Measurements from ENCODE around the gene UTP11. TPM values are rescaled to one million over a fixed set of nuclear protein-coding genes. Genes with fewer than 3 reads are reported as not detected.

The UTP11 gene
- polyA plus RNA-seq, 1 donor from 2014 or later = 144 TPM

GRCh38 chr1:38034871-38035270 lies 22.3 kb downstream of the UTP11 start:
- no peak overlapping the region for H2AFZ ChIP-seq (ENCODE audit: low read depth, low read length)
- no peaks in the 10 kb centered on the region for H3K9me3 ChIP-seq (ENCODE audit: low read length)
- H3K27ac ChIP-seq (ENCODE audit: low read length) = no peak overlapping the region
- H3K4me3 ChIP-seq (ENCODE audit: low read length) = no peak overlapping the region
- H3F3A ChIP-seq (ENCODE audit: insufficient read depth, low read length, poor library complexity, severe bottlenecking) = no peaks in the 10 kb centered on the region
- no peaks in the 10 kb centered on the region for H3K36me3 ChIP-seq (ENCODE audit: insufficient read depth, low read length)
- H3K79me2 ChIP-seq (replicated peaks; ENCODE audit: insufficient read depth, low read length) = no peaks in the 10 kb centered on the region
- H3K9me2 ChIP-seq (ENCODE audit: insufficient read depth, low read length) = no peaks in the 10 kb centered on the region
- no peaks in the 10 kb centered on the region for H4K20me1 ChIP-seq (ENCODE audit: insufficient read depth)
- no peak overlapping the region for H3K9ac ChIP-seq (ENCODE audit: low read length)
- H3K27me3 ChIP-seq (ENCODE audit: insufficient read depth, low read depth, low read length) = no peaks in the 10 kb centered on the region
- TF ChIP-seq EP300 (conservative IDR thresholded peaks at IDR 0.05; ENCODE audit: poor library complexity, severe bottlenecking) (no peak), POLR2AphosphoS5 (IDR thresholded peaks at IDR 0.05) (no peak)
- TF ChIP-seq, protein P1, sequence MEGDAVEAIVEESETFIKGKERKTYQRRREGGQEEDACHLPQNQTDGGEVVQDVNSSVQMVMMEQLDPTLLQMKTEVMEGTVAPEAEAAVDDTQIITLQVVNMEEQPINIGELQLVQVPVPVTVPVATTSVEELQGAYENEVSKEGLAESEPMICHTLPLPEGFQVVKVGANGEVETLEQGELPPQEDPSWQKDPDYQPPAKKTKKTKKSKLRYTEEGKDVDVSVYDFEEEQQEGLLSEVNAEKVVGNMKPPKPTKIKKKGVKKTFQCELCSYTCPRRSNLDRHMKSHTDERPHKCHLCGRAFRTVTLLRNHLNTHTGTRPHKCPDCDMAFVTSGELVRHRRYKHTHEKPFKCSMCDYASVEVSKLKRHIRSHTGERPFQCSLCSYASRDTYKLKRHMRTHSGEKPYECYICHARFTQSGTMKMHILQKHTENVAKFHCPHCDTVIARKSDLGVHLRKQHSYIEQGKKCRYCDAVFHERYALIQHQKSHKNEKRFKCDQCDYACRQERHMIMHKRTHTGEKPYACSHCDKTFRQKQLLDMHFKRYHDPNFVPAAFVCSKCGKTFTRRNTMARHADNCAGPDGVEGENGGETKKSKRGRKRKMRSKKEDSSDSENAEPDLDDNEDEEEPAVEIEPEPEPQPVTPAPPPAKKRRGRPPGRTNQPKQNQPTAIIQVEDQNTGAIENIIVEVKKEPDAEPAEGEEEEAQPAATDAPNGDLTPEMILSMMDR (IDR thresholded peaks at IDR 0.05; ENCODE audit: poor library complexity, severe bottlenecking) = no peak
- no peak overlapping the region for H3K4me2 ChIP-seq (ENCODE audit: low read length)

GRCh38 chr1:38037221-38037939 lies 24.8 kb downstream of the UTP11 start:
- no peak overlapping the region for H3K27ac ChIP-seq (ENCODE audit: low read length)
- no peaks in the 10 kb centered on the region for H4K20me1 ChIP-seq (ENCODE audit: insufficient read depth)
- no peaks in the 10 kb centered on the region for H3K9me3 ChIP-seq (ENCODE audit: low read length)
- TF ChIP-seq SMC3 (conservative IDR thresholded peaks at IDR 0.05; ENCODE audit: poor library complexity) (no peak), EP300 (conservative IDR thresholded peaks at IDR 0.05; ENCODE audit: poor library complexity, severe bottlenecking) (no peak), EZH2 (IDR thresholded peaks at IDR 0.05; ENCODE audit: borderline replicate concordance, insufficient read depth, low read length, poor library complexity, severe bottlenecking) (no peak), POLR2AphosphoS5 (IDR thresholded peaks at IDR 0.05) (no peak), RAD21 (conservative IDR thresholded peaks at IDR 0.05) (no peak), MXI1 (conservative IDR thresholded peaks at IDR 0.05; ENCODE audit: poor library complexity, severe bottlenecking) (no peak), TAF1 (IDR thresholded peaks at IDR 0.05; ENCODE audit: low read depth) (no peak)
- TF ChIP-seq, protein P1 (IDR thresholded peaks at IDR 0.05; ENCODE audit: poor library complexity, severe bottlenecking) = no peak
- TF ChIP-seq, protein P2, sequence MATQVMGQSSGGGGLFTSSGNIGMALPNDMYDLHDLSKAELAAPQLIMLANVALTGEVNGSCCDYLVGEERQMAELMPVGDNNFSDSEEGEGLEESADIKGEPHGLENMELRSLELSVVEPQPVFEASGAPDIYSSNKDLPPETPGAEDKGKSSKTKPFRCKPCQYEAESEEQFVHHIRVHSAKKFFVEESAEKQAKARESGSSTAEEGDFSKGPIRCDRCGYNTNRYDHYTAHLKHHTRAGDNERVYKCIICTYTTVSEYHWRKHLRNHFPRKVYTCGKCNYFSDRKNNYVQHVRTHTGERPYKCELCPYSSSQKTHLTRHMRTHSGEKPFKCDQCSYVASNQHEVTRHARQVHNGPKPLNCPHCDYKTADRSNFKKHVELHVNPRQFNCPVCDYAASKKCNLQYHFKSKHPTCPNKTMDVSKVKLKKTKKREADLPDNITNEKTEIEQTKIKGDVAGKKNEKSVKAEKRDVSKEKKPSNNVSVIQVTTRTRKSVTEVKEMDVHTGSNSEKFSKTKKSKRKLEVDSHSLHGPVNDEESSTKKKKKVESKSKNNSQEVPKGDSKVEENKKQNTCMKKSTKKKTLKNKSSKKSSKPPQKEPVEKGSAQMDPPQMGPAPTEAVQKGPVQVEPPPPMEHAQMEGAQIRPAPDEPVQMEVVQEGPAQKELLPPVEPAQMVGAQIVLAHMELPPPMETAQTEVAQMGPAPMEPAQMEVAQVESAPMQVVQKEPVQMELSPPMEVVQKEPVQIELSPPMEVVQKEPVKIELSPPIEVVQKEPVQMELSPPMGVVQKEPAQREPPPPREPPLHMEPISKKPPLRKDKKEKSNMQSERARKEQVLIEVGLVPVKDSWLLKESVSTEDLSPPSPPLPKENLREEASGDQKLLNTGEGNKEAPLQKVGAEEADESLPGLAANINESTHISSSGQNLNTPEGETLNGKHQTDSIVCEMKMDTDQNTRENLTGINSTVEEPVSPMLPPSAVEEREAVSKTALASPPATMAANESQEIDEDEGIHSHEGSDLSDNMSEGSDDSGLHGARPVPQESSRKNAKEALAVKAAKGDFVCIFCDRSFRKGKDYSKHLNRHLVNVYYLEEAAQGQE (IDR thresholded peaks at IDR 0.05; ENCODE audit: borderline replicate concordance) = no peak
- no peaks in the 10 kb centered on the region for H3K79me2 ChIP-seq (replicated peaks; ENCODE audit: insufficient read depth, low read length)
- no peaks in the 10 kb centered on the region for H3F3A ChIP-seq (ENCODE audit: insufficient read depth, low read length, poor library complexity, severe bottlenecking)
- H3K4me3 ChIP-seq (ENCODE audit: low read length) = no peak overlapping the region
- no peak overlapping the region for H3K9ac ChIP-seq (ENCODE audit: low read length)
- H3K4me2 ChIP-seq (ENCODE audit: low read length) = no peak overlapping the region
- peaks cover 5% of the 10 kb centered on the region for H3K27me3 ChIP-seq (ENCODE audit: insufficient read depth, low read depth, low read length)
- no peak overlapping the region for H2AFZ ChIP-seq (ENCODE audit: low read depth, low read length)
- no peaks in the 10 kb centered on the region for H3K36me3 ChIP-seq (ENCODE audit: insufficient read depth, low read length)
- no peaks in the 10 kb centered on the region for H3K9me2 ChIP-seq (ENCODE audit: insufficient read depth, low read length)
